ENCODE data around the gene STIMATE. TPM values are rescaled to one million over a fixed set of nuclear protein-coding genes. Genes with fewer than 3 reads are reported as not detected.
A peak's percentile ranks its signal among the peaks of the same experiment; 100 is the strongest.

Gene STIMATE
- total and polyA plus RNA-seq, 5 donors from 2014 or later = 10.7 to 87.7 (median 12.9) TPM

- H3K4me1 Mint-ChIP-seq = no peaks in the 10 kb centered on the region
- H3K4me3 Mint-ChIP-seq = no peak overlapping the region
- no peaks in the 10 kb centered on the region for H3K9me3 ChIP-seq (ENCODE audit: control insufficient read depth in 2 of 2, low read length in 2 of 2)
- no peaks in the 10 kb centered on the region for H3K27me3 Mint-ChIP-seq
- H3K4me3 ChIP-seq (ENCODE audit: low read depth, low read length) = no peak overlapping the region
- no peaks in the 10 kb centered on the region for H3K36me3 Mint-ChIP-seq
- no peaks in the 10 kb centered on the region for H3K9me3 Mint-ChIP-seq
- no peak overlapping the region for H3K27ac Mint-ChIP-seq
- H3K27ac ChIP-seq (ENCODE audit: insufficient read depth, low read length, poor library complexity, severe bottlenecking) = no peak overlapping the region
- no peaks in the 10 kb centered on the region for H3K36me3 ChIP-seq (ENCODE audit: control insufficient read depth, insufficient read depth, low read length)
- no peaks in the 10 kb centered on the region for H3K4me1 ChIP-seq (ENCODE audit: control insufficient read depth, insufficient read depth, low read length, poor library complexity, severe bottlenecking)
- H3K27me3 ChIP-seq (ENCODE audit: control insufficient read depth, insufficient read depth, low read length) = no peaks in the 10 kb centered on the region
- ATAC-seq (ENCODE audit: low read depth in 2 of 2) (no peak), DNase-seq (peak in 1 of 3 donors; percentile 28)
These were observed 98.3 kb downstream of the STIMATE start for GRCh38 chr3:52798978-52799476.

- no peaks in the 10 kb centered on the region for H3K36me3 Mint-ChIP-seq
- no peaks in the 10 kb centered on the region for H3K27me3 Mint-ChIP-seq
- H3K27ac Mint-ChIP-seq = no peak overlapping the region
- no peak overlapping the region for H3K4me3 Mint-ChIP-seq
- H3K9me3 Mint-ChIP-seq = no peaks in the 10 kb centered on the region
- Histone ChIP-seq H3K9me3 (ENCODE audit: control insufficient read depth in 2 of 2, low read length in 2 of 2) (no peaks in the 10 kb centered on the region), H3K4me3 (ENCODE audit: low read depth, low read length) (no peak overlapping the region), H3K27me3 (ENCODE audit: control insufficient read depth, insufficient read depth, low read length) (no peaks in the 10 kb centered on the region), H3K4me1 (ENCODE audit: control insufficient read depth, insufficient read depth, low read length, poor library complexity, severe bottlenecking) (no peaks in the 10 kb centered on the region), H3K36me3 (ENCODE audit: control insufficient read depth, insufficient read depth, low read length) (no peaks in the 10 kb centered on the region), H3K27ac (ENCODE audit: insufficient read depth, low read length, poor library complexity, severe bottlenecking) (no peak overlapping the region)
- ATAC-seq (ENCODE audit: low read depth in 2 of 2) = no peak
- no peaks in the 10 kb centered on the region for H3K4me1 Mint-ChIP-seq
- DNase-seq = no peak
These were observed 98.9 kb downstream of the STIMATE start for GRCh38 chr3:52798376-52798977.

GRCh38 chr3:52796411-52796810 is 100.9 kb downstream of the STIMATE start:
- H3K4me3 Mint-ChIP-seq = no peak overlapping the region
- ATAC-seq (ENCODE audit: low read depth in 2 of 2) = no peak
- no peak overlapping the region for H3K27ac Mint-ChIP-seq

GRCh38 chr3:52795298-52795900 is 101.9 kb downstream of the STIMATE start:
- Mint-ChIP-seq H3K27ac (no peak overlapping the region), H3K36me3 (no peaks in the 10 kb centered on the region), H3K9me3 (no peaks in the 10 kb centered on the region), H3K4me3 (no peak overlapping the region), H3K27me3 (no peaks in the 10 kb centered on the region), H3K4me1 (no peaks in the 10 kb centered on the region)
- no peak overlapping the region for H3K4me3 ChIP-seq (ENCODE audit: low read depth, low read length)
- no peaks in the 10 kb centered on the region for H3K27me3 ChIP-seq (ENCODE audit: control insufficient read depth, insufficient read depth, low read length)
- no peak for DNase-seq
- H3K27ac ChIP-seq (ENCODE audit: insufficient read depth, low read length, poor library complexity, severe bottlenecking) = no peak overlapping the region
- no peak for ATAC-seq (ENCODE audit: low read depth in 2 of 2)
- no peaks in the 10 kb centered on the region for H3K4me1 ChIP-seq (ENCODE audit: control insufficient read depth, insufficient read depth, low read length, poor library complexity, severe bottlenecking)
- H3K36me3 ChIP-seq (ENCODE audit: control insufficient read depth, insufficient read depth, low read length) = no peaks in the 10 kb centered on the region
- no peaks in the 10 kb centered on the region for H3K9me3 ChIP-seq (ENCODE audit: control insufficient read depth in 2 of 2, low read length in 2 of 2)

More at GRCh38 chr3:52796411-52796810, 100.9 kb downstream of the STIMATE start:
- H3K4me3 ChIP-seq (ENCODE audit: low read depth, low read length) = no peak overlapping the region
- Mint-ChIP-seq H3K4me1 (no peaks in the 10 kb centered on the region), H3K27me3 (no peaks in the 10 kb centered on the region), H3K9me3 (no peaks in the 10 kb centered on the region), H3K36me3 (no peaks in the 10 kb centered on the region)
- no peaks in the 10 kb centered on the region for H3K9me3 ChIP-seq (ENCODE audit: control insufficient read depth in 2 of 2, low read length in 2 of 2)
- H3K36me3 ChIP-seq (ENCODE audit: control insufficient read depth, insufficient read depth, low read length) = no peaks in the 10 kb centered on the region
- H3K27me3 ChIP-seq (ENCODE audit: control insufficient read depth, insufficient read depth, low read length) = no peaks in the 10 kb centered on the region
- no peak overlapping the region for H3K27ac ChIP-seq (ENCODE audit: insufficient read depth, low read length, poor library complexity, severe bottlenecking)
- DNase-seq = no peak
- no peaks in the 10 kb centered on the region for H3K4me1 ChIP-seq (ENCODE audit: control insufficient read depth, insufficient read depth, low read length, poor library complexity, severe bottlenecking)

- Histone ChIP-seq H3K27ac (ENCODE audit: insufficient read depth, low read length, poor library complexity, severe bottlenecking) (no peak within 1 kb of the TSS), H3K27me3 (ENCODE audit: control insufficient read depth, insufficient read depth, low read length) (no peaks in the 10 kb centered on the region), H3K4me1 (ENCODE audit: control insufficient read depth, insufficient read depth, low read length, poor library complexity, severe bottlenecking) (no peaks in the 10 kb centered on the region), H3K4me3 (ENCODE audit: low read depth, low read length) (no peak within 1 kb of the TSS), H3K36me3 (ENCODE audit: control insufficient read depth, insufficient read depth, low read length) (no peaks in the 10 kb centered on the region), H3K9me3 (ENCODE audit: control insufficient read depth in 2 of 2, low read length in 2 of 2) (no peaks in the 10 kb centered on the region)
- ATAC-seq (ENCODE audit: low read depth in 2 of 2) = no peak
- H3K4me1 Mint-ChIP-seq = no peaks in the 10 kb centered on the region
- H3K9me3 Mint-ChIP-seq = no peaks in the 10 kb centered on the region
- H3K27me3 Mint-ChIP-seq = no peaks in the 10 kb centered on the region
- no peaks in the 10 kb centered on the region for H3K36me3 Mint-ChIP-seq
- DNase-seq = no peak
- no peak within 1 kb of the TSS for H3K27ac Mint-ChIP-seq
- H3K4me3 Mint-ChIP-seq = no peak within 1 kb of the TSS
These were observed 102.7 kb downstream of the STIMATE start, which contains the start of gene ITIH3 for GRCh38 chr3:52794612-52795099. TSS of gene ITIH3 (plus strand) at chr3:52794796. CDS start at chr3:52794804, 8 bp downstream.

- Mint-ChIP-seq H3K27ac (no peak overlapping the region), H3K36me3 (no peaks in the 10 kb centered on the region), H3K27me3 (no peaks in the 10 kb centered on the region), H3K4me3 (no peak overlapping the region), H3K9me3 (no peaks in the 10 kb centered on the region), H3K4me1 (no peaks in the 10 kb centered on the region)
- Histone ChIP-seq H3K27me3 (ENCODE audit: control insufficient read depth, insufficient read depth, low read length) (no peaks in the 10 kb centered on the region), H3K4me1 (ENCODE audit: control insufficient read depth, insufficient read depth, low read length, poor library complexity, severe bottlenecking) (no peaks in the 10 kb centered on the region), H3K27ac (ENCODE audit: insufficient read depth, low read length, poor library complexity, severe bottlenecking) (no peak overlapping the region), H3K36me3 (ENCODE audit: control insufficient read depth, insufficient read depth, low read length) (no peaks in the 10 kb centered on the region), H3K4me3 (ENCODE audit: low read depth, low read length) (no peak overlapping the region), H3K9me3 (ENCODE audit: control insufficient read depth in 2 of 2, low read length in 2 of 2) (no peaks in the 10 kb centered on the region)
- ATAC-seq (ENCODE audit: low read depth in 2 of 2) = no peak
- DNase-seq = no peak
These were observed 103.4 kb downstream of the STIMATE start for GRCh38 chr3:52793702-52794611.

- DNase-seq (no peak), ATAC-seq (ENCODE audit: low read depth in 2 of 2) (no peak)
- Mint-ChIP-seq H3K36me3 (no peaks in the 10 kb centered on the region), H3K9me3 (no peaks in the 10 kb centered on the region), H3K4me1 (no peaks in the 10 kb centered on the region), H3K27ac (no peak overlapping the region), H3K27me3 (no peaks in the 10 kb centered on the region), H3K4me3 (no peak overlapping the region)
- H3K9me3 ChIP-seq (ENCODE audit: control insufficient read depth in 2 of 2, low read length in 2 of 2) = no peaks in the 10 kb centered on the region
- H3K27ac ChIP-seq (ENCODE audit: insufficient read depth, low read length, poor library complexity, severe bottlenecking) = no peak overlapping the region
- no peaks in the 10 kb centered on the region for H3K27me3 ChIP-seq (ENCODE audit: control insufficient read depth, insufficient read depth, low read length)
- no peaks in the 10 kb centered on the region for H3K36me3 ChIP-seq (ENCODE audit: control insufficient read depth, insufficient read depth, low read length)
- H3K4me1 ChIP-seq (ENCODE audit: control insufficient read depth, insufficient read depth, low read length, poor library complexity, severe bottlenecking) = no peaks in the 10 kb centered on the region
- no peak overlapping the region for H3K4me3 ChIP-seq (ENCODE audit: low read depth, low read length)
These were observed 104.2 kb downstream of the STIMATE start for GRCh38 chr3:52792961-52793695.

Data from CD4-positive, CD25-positive, alpha-beta regulatory T cell (primary cell).